Right renal pelvis (tissue), 4 donors: ENCODE results near the gene TLCD1. TPM values are rescaled to one million over a fixed set of nuclear protein-coding genes. Genes with fewer than 3 reads are reported as not detected.

Source experiments
- DNase-seq, 4 donors: peaks; one replicate each; pipeline ENCODE4 v3.0.0-alpha.2; 2013; ENCODE audit warnings: low read depth in 4 of 4, low spot score in 3 of 4, missing footprints in 1 of 4
- polyA plus RNA-seq, 4 donors: library from polyadenylated mRNA; unstranded; fragments of 120-200 nt; gene quantifications; one replicate each; pipeline ENCODE4 v1.2.1, GENCODE V29; 2013; ENCODE audit not compliant: insufficient read length in 4 of 4

TLCD1 gene
- polyA plus RNA-seq, 4 donors, result 17.9 to 20.9 (median 18.8) TPM

DNA sequence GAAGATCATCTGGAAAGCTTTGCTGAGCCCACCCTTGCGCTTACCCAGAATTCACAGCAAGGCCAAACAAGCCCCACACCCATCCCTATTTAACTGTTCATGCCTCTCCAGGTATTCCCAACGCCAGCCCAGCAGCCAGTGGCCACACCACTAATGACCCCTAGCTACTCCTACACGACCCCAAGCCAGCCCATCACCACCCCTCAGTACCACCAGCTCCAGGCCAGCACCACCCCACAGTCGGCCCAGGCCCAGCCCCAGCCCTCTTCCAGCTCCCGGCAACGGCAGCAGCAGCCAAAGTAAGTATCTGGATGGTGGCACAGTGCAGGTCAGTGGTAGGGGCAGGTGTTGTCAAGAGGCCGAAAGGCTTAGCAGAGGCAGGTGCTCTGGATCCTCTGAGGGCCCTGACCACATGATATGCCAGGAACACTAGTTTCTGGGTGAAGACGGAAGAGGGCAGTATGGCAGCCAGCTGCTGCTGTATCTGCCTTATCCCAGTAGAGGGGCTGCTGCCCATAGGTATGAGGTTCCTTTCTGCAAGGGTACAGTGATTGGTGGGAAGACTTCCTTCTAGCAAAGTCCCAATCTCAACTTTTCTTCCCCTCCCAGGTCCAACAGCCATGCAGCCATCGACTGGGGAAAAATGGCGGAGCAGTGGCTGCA, 25.1 kb downstream of the TLCD1 start:
- no peak for DNase-seq

DNA sequence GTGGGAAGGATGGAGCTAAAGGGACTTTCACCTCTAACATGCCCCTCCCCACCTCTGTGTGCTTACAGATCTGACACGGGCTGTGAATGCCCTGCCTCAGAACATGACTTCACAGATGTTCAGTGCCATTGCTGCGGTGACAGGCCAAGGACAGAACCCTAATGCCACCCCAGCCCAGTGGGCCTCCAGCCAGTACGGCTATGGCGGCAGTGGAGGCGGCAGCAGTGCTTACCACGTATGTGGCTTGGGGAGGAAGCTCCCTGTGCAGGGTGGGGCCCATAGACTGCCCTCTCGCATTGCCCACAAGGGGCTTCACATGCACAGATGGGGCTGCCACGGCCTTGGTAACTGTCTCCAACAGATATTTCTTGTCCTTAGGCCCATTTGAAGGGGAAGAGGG, 25.8 kb downstream of the TLCD1 start:
- DNase-seq, result no peak

GRCh38 chr17:28698253-28698941, 27.6 kb downstream of the TLCD1 start:
- no peak for DNase-seq

DNA sequence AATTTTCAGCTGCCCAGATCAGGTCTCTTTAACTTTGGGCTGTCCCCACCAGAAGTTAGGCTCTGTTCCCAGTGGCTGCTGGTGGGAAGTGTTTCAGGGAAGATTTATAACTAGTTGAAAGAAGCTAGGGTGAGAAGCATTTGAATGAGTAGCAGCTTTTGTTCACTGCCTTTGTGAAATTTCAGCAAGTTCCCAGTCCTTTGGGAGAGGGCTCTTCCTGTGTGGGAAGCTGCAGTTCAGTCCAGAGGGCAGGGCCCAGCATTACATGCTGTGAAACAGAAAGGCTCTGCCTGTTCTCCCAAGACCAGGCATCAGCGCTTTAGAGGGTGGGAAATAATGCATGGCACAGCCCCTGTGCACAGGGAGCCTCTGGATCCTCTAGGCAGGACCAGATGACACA, 32.2 kb downstream of the TLCD1 start:
- DNase-seq, result no peak

- DNase-seq, result no peak
Measured at GRCh38 chr17:28689011-28689410, 37.0 kb downstream of the TLCD1 start.

DNA sequence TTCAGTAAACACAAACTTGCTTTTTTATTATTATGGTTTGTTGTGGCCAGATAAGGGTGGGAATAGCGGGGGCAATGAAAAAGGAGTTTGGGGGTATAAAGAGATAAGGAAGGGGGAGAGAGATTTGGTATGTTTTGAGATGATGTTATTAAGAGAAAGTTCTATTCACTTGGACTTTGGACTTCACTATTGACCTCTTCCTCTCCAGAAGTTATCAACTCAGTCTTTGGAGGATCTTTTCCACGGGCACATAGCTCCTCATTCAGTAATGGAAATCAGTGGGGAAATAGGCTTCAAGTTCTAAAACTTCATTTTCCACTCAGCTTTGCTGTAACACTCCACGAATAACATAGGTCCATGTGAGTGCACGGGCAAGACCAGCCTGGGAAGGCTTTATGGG, 37.6 kb downstream of the TLCD1 start:
- DNase-seq, result no peak

- DNase-seq, result no peak
Measured at GRCh38 chr17:28686296-28686695, 39.7 kb downstream of the TLCD1 start.

GRCh38 chr17:28685366-28685765, 40.7 kb downstream of the TLCD1 start:
- no peak for DNase-seq

DNA sequence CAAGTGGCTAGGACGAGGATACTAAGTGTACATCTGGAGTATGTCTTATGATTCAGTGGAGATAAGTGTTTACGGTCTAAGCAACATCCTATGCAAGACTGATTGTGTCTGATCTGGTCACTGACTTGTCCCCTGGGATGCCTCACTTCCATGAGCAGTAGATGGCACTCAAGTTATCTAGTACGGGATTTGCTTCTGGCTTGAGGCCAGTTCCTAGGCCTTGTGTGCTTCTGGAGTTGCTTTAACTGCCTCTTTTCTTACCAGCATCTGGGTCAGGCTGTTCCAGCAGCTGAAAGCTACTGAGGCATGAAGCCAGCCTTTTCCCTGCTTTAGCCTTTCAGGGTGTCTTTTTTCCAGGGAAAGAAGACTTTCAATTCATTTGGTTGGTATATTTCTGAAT, 41.1 kb downstream of the TLCD1 start:
- peak in 1 of 4 donors; percentile 28 for DNase-seq

- DNase-seq, result no peak
Measured at GRCh38 chr17:28682655-28683054, 43.4 kb downstream of the TLCD1 start.

DNA sequence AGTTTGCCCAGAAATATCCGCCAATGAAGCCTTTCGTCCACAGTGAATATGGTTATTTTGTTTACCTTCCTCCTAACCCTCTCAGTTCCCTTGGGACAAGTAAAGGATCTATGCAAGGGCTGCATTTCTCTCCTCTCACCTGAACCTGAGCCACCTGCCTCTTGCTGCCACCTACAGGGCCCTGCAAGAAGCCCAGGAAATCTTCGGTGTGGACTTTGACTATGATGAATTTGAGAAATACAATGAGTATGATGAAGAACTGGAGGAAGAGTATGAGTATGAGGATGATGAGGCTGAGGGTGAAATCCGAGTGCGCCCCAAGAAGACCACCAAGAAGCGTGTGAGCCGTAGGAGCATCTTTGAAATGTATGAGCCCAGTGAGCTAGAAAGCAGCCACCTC, 50.1 kb downstream of the TLCD1 start:
- DNase-seq, result no peak

GRCh38 chr17:28675490-28675889, 50.5 kb downstream of the TLCD1 start:
- DNase-seq, result no peak

Other genes starting within 250 kb of the TLCD1 start
- under 1 TPM; 0.47 to 0.62 (median 0.61) TPM for gene FOXN1, start 219.9 kb downstream of the TLCD1 start, polyA plus RNA-seq
- gene UNC119, start 173.6 kb downstream of the TLCD1 start, polyA plus RNA-seq, result 10 to 100 TPM; 54.4 to 74.1 (median 59.7) TPM
- gene PIGS, start 154.7 kb downstream of the TLCD1 start, polyA plus RNA-seq, result 100 to 1,000 TPM; 101 to 107 (median 105) TPM
- gene ALDOC, start 149.3 kb downstream of the TLCD1 start, polyA plus RNA-seq, result 10 to 100 TPM; 19.4 to 32.9 (median 24.5) TPM
- gene SPAG5, start 127.2 kb downstream of the TLCD1 start, polyA plus RNA-seq, result 10 to 100 TPM; 43.5 to 46.9 (median 45.2) TPM
- 10 to 100 TPM; 10.6 to 14.3 (median 11.3) TPM for gene RSKR, start 112.0 kb downstream of the TLCD1 start, polyA plus RNA-seq
- gene BLTP2, start 81.1 kb downstream of the TLCD1 start, polyA plus RNA-seq, result 10 to 100 TPM; 77.8 to 90.5 (median 81.2) TPM
- gene SDF2, start 64.3 kb downstream of the TLCD1 start, polyA plus RNA-seq, result 10 to 100 TPM; 78.3 to 84.4 (median 80.9) TPM
- gene SUPT6H, start 64.0 kb downstream of the TLCD1 start, polyA plus RNA-seq, result 10 to 100 TPM; 67.0 to 74.3 (median 68.4) TPM
- gene PROCA1, start 14.3 kb downstream of the TLCD1 start, polyA plus RNA-seq, result 1 to 10 TPM; 5.0 to 7.3 (median 6.2) TPM
- 100 to 1,000 TPM; 178 to 196 (median 186) TPM for gene RAB34, start 8.4 kb downstream of the TLCD1 start, polyA plus RNA-seq
- 1,000 to 10,000 TPM in 3 of 4 donors, 100 to 1,000 TPM in 1; 835 to 1,239 (median 1,092) TPM for gene RPL23A, start 6.2 kb downstream of the TLCD1 start, polyA plus RNA-seq
- 1 to 10 TPM; 6.4 to 8.1 (median 7.8) TPM for gene NEK8, start 2.6 kb upstream of the TLCD1 start, polyA plus RNA-seq
- 100 to 1,000 TPM; 117 to 145 (median 135) TPM for gene TRAF4, start 17.8 kb upstream of the TLCD1 start, polyA plus RNA-seq
- gene FAM222B, start 116.6 kb upstream of the TLCD1 start, polyA plus RNA-seq, result 10 to 100 TPM; 21.2 to 26.7 (median 22.7) TPM
- gene ERAL1, start 128.8 kb upstream of the TLCD1 start, polyA plus RNA-seq, result 10 to 100 TPM; 63.6 to 72.1 (median 70.8) TPM
- 10 to 100 TPM; 80.8 to 98.4 (median 86.5) TPM for gene FLOT2, start 171.5 kb upstream of the TLCD1 start, polyA plus RNA-seq
- 10 to 100 TPM; 13.1 to 19.0 (median 14.7) TPM for gene DHRS13, start 176.8 kb upstream of the TLCD1 start, polyA plus RNA-seq
- gene PHF12, start 225.3 kb upstream of the TLCD1 start, polyA plus RNA-seq, result 10 to 100 TPM; 42.3 to 48.1 (median 46.4) TPM